Vagina (tissue), 2 donors: ENCODE data around the gene VTI1A.

ENCODE experiments used
- POLR2A ChIP-seq, 2 donors: fragments of 450-650 bp; IDR thresholded peaks; one replicate each; pipeline ENCODE4 v1.6.1; 2017; ENCODE audit warnings: antibody characterized with exemption in 2 of 2, mild to moderate bottlenecking in 2 of 2, moderate library complexity in 2 of 2
- POLR2AphosphoS5 ChIP-seq, 2 donors: sonication (generic); formaldehyde crosslinking; IDR thresholded peaks; one replicate each; pipeline ENCODE4 v1.9.0; 2017; ENCODE audit warnings: antibody characterized with exemption in 2 of 2, mild to moderate bottlenecking in 2 of 2, low read depth in 1 of 2; ENCODE audit not compliant: insufficient read depth in 1 of 2
- TF ChIP-seq, protein P1 (sequence below), 3 experiments: fragments of 450-650 bp in 2 of 3; fragments of 200-600 bp in 1 of 3; sonication (generic) in 1 of 3; IDR thresholded peaks; one replicate each; pipeline ENCODE4 v1.5.1; 2017 to 2019; ENCODE audit warnings: antibody characterized with exemption in 3 of 3, mild to moderate bottlenecking in 2 of 3, moderate library complexity in 2 of 3

DNA sequence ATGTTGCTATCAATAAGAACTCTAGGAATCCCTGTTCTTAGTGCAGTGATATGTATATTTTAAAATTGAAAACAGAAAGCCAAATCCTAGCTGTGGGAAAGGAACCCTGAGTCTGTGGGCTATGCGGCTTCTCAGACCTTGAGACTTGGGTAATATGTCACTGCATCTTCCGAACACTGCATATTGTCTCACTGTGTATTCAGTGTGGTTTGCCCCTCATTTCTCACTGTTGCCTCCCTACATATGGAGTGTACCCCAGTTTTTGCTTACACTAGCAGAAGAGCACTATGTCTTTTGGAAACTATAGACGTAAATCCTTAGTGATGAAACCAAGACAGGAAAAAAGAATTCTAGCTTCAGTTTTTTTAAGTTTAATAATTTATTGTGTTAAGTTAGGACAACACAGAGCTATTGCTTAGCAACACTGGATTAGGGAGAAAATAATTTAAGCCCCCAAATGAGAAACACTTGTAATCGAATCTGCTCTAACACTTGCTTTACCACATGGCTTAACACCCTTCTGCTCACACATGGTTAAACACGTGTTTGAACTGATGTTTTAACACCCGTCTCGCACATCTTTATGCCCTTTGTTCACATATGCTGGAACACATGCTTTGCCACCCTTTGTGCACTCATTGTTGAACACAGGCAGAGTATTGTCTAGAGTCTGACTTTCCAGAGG lies 251.3 kb downstream of the VTI1A start:
- TF ChIP-seq POLR2A (IDR thresholded peaks at IDR 0.05) (no peak), POLR2AphosphoS5 (IDR thresholded peaks at IDR 0.05; ENCODE audit: insufficient read depth in 1 of 2, low read depth in 1 of 2) (no peak)
- TF ChIP-seq, protein P1, sequence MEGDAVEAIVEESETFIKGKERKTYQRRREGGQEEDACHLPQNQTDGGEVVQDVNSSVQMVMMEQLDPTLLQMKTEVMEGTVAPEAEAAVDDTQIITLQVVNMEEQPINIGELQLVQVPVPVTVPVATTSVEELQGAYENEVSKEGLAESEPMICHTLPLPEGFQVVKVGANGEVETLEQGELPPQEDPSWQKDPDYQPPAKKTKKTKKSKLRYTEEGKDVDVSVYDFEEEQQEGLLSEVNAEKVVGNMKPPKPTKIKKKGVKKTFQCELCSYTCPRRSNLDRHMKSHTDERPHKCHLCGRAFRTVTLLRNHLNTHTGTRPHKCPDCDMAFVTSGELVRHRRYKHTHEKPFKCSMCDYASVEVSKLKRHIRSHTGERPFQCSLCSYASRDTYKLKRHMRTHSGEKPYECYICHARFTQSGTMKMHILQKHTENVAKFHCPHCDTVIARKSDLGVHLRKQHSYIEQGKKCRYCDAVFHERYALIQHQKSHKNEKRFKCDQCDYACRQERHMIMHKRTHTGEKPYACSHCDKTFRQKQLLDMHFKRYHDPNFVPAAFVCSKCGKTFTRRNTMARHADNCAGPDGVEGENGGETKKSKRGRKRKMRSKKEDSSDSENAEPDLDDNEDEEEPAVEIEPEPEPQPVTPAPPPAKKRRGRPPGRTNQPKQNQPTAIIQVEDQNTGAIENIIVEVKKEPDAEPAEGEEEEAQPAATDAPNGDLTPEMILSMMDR (IDR thresholded peaks at IDR 0.05) = no peak
